K562 (cell line): ENCODE results near the gene FAM110D. TPM values are rescaled to one million over a fixed set of nuclear protein-coding genes. Genes with fewer than 3 reads are reported as not detected.
A peak's percentile ranks its signal among the peaks of the same experiment; 100 is the strongest.

Experiments used
- DEAF1 ChIP-seq: fragments of 450-650 bp; formaldehyde crosslinking; IDR thresholded peaks from 2 replicates; pipeline ENCODE4 v1.4.0; 2020; ENCODE audit warnings: mild to moderate bottlenecking, moderate library complexity
- GATA2 ChIP-seq: sonication (generic); formaldehyde crosslinking; IDR thresholded peaks from 2 replicates; pipeline ENCODE4 v1.4.0; 2020; ENCODE audit warnings: mild to moderate bottlenecking, missing genetic modification reagents
- HNRNPH1 ChIP-seq: fragments of 200-400 bp; formaldehyde crosslinking; optimal IDR thresholded peaks from 2 replicates; pipeline ENCODE3; 2017; ENCODE audit warnings: low read depth, mild to moderate bottlenecking, low read length, moderate library complexity
- KDM1A ChIP-seq, 2 experiments: fragments of 450-650 bp; IDR thresholded peaks; 2 replicates each; pipeline ENCODE4 v1.6.1; 2016; ENCODE audit warnings: mild to moderate bottlenecking in 2 of 2
- MAFF ChIP-seq: IDR thresholded peaks from 2 replicates; pipeline ENCODE4 v1.6.1; 2012; ENCODE audit warnings: low read length, improper control_type of control experiment
- NRF1 ChIP-seq, 2 experiments: fragments of 450-650 bp; IDR thresholded peaks in 1 of 2; conservative IDR thresholded peaks in 1 of 2; 2 replicates each; pipeline ENCODE4 v1.6.1; 2014; ENCODE audit warnings: mild to moderate bottlenecking in 2 of 2
- POLR2A ChIP-seq: fragments of 450-650 bp; conservative IDR thresholded peaks from 2 replicates; pipeline ENCODE4 v1.6.1; 2016
- RAD51 ChIP-seq: fragments of 450-650 bp; IDR thresholded peaks from 2 replicates; pipeline ENCODE4 v1.7.1; 2016; ENCODE audit warnings: low read depth, mild to moderate bottlenecking, borderline replicate concordance
- RBM15 ChIP-seq: fragments of 200-400 bp; formaldehyde crosslinking; IDR thresholded peaks from 2 replicates; pipeline ENCODE4 v1.6.1; 2018; ENCODE audit warnings: mild to moderate bottlenecking, low read length, moderate library complexity; ENCODE audit not compliant: insufficient read depth
- SRSF1 ChIP-seq: fragments of 200-400 bp; formaldehyde crosslinking; IDR thresholded peaks from 2 replicates; pipeline ENCODE4 v1.6.1; 2017; ENCODE audit warnings: mild to moderate bottlenecking, low read depth, low read length, moderate library complexity
- SRSF9 ChIP-seq: fragments of 200-400 bp; formaldehyde crosslinking; IDR thresholded peaks from 2 replicates; pipeline ENCODE4 v1.6.1; 2017; ENCODE audit warnings: low read depth, low read length, borderline replicate concordance
- TAF1 ChIP-seq: IDR thresholded peaks from 2 replicates; pipeline ENCODE4 v1.6.1; 2011; ENCODE audit warnings: mild to moderate bottlenecking, low read length, moderate library complexity; ENCODE audit not compliant: insufficient read depth, control insufficient read depth, severe bottlenecking; ENCODE audit errors: extremely low read depth
- TGIF2 ChIP-seq: sonication (generic); formaldehyde crosslinking; IDR thresholded peaks from 2 replicates; pipeline ENCODE4 v1.8.1; 2022; ENCODE audit warnings: mild to moderate bottlenecking, missing genetic modification reagents, moderate library complexity
- ZBTB1 ChIP-seq: sonication (generic); formaldehyde crosslinking; IDR thresholded peaks from 2 replicates; pipeline ENCODE4 v1.8.1; 2023; ENCODE audit warnings: missing genetic modification reagents, low read depth, mild to moderate bottlenecking, borderline replicate concordance
- ZNF146 ChIP-seq: IDR thresholded peaks from one replicate; pipeline ENCODE4 v1.6.1; 2018; ENCODE audit warnings: missing compliant biosample characterization; ENCODE audit not compliant: unreplicated experiment
- ZNF184 ChIP-seq: sonication (generic); formaldehyde crosslinking; IDR thresholded peaks from 2 replicates; pipeline ENCODE4 v1.5.0; 2020; ENCODE audit warnings: missing genetic modification reagents
- ZNF444 ChIP-seq: fragments of 250-450 bp; sonication (Bioruptor Pico); IDR thresholded peaks from 2 replicates; pipeline ENCODE4 v1.4.0; 2020; ENCODE audit warnings: mild to moderate bottlenecking, moderate library complexity
- polyA plus RNA-seq, 8 experiments: library from polyadenylated mRNA; depleted of rRNA in 4 of 8; stranded (reverse) in 5 of 8; unstranded in 3 of 8; fragments of >200 nt; fragmentation: Nextera tagmentation in 2 of 8; fragmentation: Illumina TruSeq in 1 of 8; extraction: Ambion mirVana in 2 of 8; extraction: Trizol in 1 of 8; gene quantifications; 2 replicates each; pipeline versions ENCODE4 v1.2.1 to v1.2.3, GENCODE V29; 2011 to 2014; ENCODE audit warnings: inconsistent platforms in 1 of 8, missing spikeins in 1 of 8
- total RNA-seq, 7 experiments: library from RNA; depleted of rRNA in 6 of 7; stranded (reverse); fragments of >200 nt in 6 of 7; fragmentation: Illumina TruSeq in 2 of 7; extraction: Trizol in 2 of 7; gene quantifications; 2 replicates each; pipeline versions ENCODE4 v1.2.1 to v1.2.3, GENCODE V29; 2011 to 2021; ENCODE audit warnings: low replicate concordance in 1 of 7

FAM110D gene
- total and polyA plus RNA-seq, 9 of the 15 experiments (the other 6 are each of a cell fraction or from before 2014, with no cell fraction given): 0.04 to 1.1 (median 0.33) TPM

GRCh38 chr1:26127235-26128163 is 31.4 kb upstream of the FAM110D start (continued):
- TF ChIP-seq NRF1 (conservative IDR thresholded peaks at IDR 0.05 in 1 of 2, IDR thresholded peaks at IDR 0.05 in 1 of 2) (peak in 1 of 2 experiments; percentile 26; a peak in 1 of 4 replicates), RBM15 (no peak), ZNF184 (no peak), ZBTB1 (CRISPR knock-in tag) (no peak), HNRNPH1 (no peak), DEAF1 (CRISPR knock-in tag) (no peak), POLR2A (no peak; the same call in 1 of the 2 replicates), ZNF146 (no peak), SRSF9 (no peak), GATA2 (CRISPR knock-in tag) (no peak), SRSF1 (no peak), TAF1 (peak; percentile 22), MAFF (no peak), KDM1A (IDR thresholded peaks at IDR 0.05) (no peak), TGIF2 (CRISPR knock-in tag) (no peak), RAD51 (peak; percentile 54; the same call in 1 of the 2 replicates), ZNF444 (CRISPR knock-in tag) (no peak)
